Measurements from ENCODE around the gene OTX1. TPM values are rescaled to one million over a fixed set of nuclear protein-coding genes. Genes with fewer than 3 reads are reported as not detected.

Gene OTX1
- total RNA-seq, 1 donor from 2014 or later, result not detected

DNA sequence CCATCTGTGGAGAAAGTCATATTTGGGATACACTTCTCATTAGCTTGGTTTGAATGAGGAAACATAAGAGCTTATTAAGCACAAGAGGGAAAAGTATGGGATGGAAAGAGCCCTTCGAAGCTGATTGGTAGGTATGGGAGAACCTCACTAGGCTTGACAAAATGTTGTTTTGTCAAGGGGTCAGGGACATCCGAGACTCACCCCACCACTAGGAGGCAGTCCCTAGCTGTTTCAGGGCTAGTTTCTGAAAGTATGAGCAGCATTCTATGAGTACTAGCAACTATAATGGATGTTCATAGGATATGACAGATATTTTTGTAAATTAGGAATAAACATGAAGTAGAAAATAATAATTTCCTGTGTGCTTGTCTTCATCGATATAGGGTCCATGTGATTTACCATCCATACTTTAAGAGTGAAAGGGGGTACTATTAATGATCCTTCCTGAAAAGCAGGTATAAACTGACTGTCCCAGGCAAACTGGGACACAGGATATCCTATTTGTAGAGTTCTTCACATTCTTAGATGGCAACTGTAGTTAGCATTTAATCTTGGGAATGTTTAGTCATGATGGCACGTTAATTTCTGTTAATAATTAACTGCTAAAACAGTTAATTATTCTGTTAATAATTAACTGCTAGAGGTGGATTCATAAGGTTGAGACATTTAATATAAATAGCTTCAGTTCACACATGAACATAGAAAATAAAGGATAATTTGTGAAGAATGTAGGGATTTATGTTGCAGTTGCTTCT is 28.4 kb downstream of the OTX1 start:
- Histone ChIP-seq H3K36me3 (ENCODE audit: control insufficient read depth, insufficient read depth, low read length) (no peaks in the 10 kb centered on the region), H3K4me3 (ENCODE audit: low read depth, low read length) (no peak overlapping the region), H3K27me3 (ENCODE audit: control insufficient read depth, insufficient read depth, low read length) (no peaks in the 10 kb centered on the region)
- no peak for DNase-seq (ENCODE audit: low read depth)
- TF ChIP-seq CTCF (IDR thresholded peaks at IDR 0.05; ENCODE audit: insufficient read depth, low read length, poor library complexity, severe bottlenecking), result peak; percentile 11

DNA sequence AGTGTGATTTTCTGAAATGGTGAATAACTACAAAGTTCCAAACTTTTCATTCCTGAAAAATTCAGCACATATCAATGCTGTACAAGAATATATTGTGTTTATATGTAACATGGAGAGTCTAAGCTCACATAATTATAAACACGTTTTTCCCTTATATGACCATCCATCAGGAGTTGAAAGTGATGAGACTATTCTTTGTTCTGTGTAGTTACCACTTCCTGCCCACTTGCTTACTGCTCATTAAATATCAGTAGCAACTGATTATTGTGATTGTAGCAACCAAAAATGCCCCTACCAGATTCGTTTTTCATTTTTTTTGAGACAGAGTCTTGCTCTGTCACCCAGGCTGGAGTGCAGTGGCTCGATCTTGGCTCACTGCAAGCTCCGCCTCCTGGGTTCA is 30.8 kb downstream of the OTX1 start:
- DNase-seq (ENCODE audit: low read depth), result no peak
- H3K4me3 ChIP-seq (ENCODE audit: low read depth, low read length), result no peak overlapping the region

DNA sequence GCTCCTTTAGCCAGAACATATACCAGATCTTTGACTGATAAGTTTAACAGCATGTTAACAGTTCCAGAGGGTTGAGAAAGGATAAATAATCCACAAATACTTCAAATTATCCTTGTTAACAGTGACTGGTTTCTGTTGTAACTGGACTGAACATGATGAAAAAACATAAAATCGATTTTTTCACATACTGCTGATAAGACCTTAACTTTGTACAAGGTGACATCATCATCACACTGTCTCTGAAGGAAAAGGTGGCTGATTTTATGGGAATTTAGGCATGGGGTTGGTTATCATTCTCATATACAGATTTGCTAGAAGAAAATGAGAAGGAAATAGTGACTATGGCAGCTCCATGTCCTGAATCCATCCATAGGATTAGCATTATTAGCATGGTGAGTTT is 36.1 kb downstream of the OTX1 start:
- TF ChIP-seq CTCF (IDR thresholded peaks at IDR 0.05; ENCODE audit: insufficient read depth, low read length, poor library complexity, severe bottlenecking), result no peak
- Histone ChIP-seq H3K27me3 (ENCODE audit: control insufficient read depth, insufficient read depth, low read length) (no peaks in the 10 kb centered on the region), H3K36me3 (ENCODE audit: control insufficient read depth, insufficient read depth, low read length) (no peaks in the 10 kb centered on the region), H3K4me3 (ENCODE audit: low read depth, low read length) (no peak overlapping the region)
- no peak for DNase-seq (ENCODE audit: low read depth)

More for the DNA sequence above, 30.8 kb downstream of the OTX1 start:
- Histone ChIP-seq H3K27me3 (ENCODE audit: control insufficient read depth, insufficient read depth, low read length) (no peaks in the 10 kb centered on the region), H3K36me3 (ENCODE audit: control insufficient read depth, insufficient read depth, low read length) (no peaks in the 10 kb centered on the region)
- TF ChIP-seq CTCF (IDR thresholded peaks at IDR 0.05; ENCODE audit: insufficient read depth, low read length, poor library complexity, severe bottlenecking), result no peak

GRCh38 chr2:63092401-63092800 is 41.8 kb downstream of the OTX1 start:
- H3K4me3 ChIP-seq (ENCODE audit: low read depth, low read length), result no peak overlapping the region
- no peaks in the 10 kb centered on the region for H3K36me3 ChIP-seq (ENCODE audit: control insufficient read depth, insufficient read depth, low read length)
- no peaks in the 10 kb centered on the region for H3K27me3 ChIP-seq (ENCODE audit: control insufficient read depth, insufficient read depth, low read length)
- no peak for DNase-seq (ENCODE audit: low read depth)
- no peak for TF ChIP-seq CTCF (IDR thresholded peaks at IDR 0.05; ENCODE audit: insufficient read depth, low read length, poor library complexity, severe bottlenecking)

DNA sequence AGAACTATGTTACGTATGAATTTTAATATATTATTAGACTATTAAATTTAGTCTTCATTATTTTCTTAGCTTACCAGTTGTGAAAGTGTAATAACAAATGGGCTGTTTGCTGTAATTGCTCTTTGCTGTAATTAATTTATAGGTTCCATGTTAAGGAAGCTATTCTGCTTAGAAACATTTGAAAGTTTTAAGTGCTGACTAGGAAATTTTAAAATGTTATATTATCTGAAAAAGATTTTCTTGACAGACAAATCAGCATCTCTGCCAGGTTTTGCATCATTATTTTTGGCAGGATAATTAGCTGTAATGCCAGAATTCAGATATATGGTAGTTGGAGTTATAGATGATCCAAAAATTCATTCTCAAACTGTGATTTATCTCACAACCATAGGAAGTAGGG is 42.2 kb downstream of the OTX1 start:
- Histone ChIP-seq H3K4me3 (ENCODE audit: low read depth, low read length) (no peak overlapping the region), H3K36me3 (ENCODE audit: control insufficient read depth, insufficient read depth, low read length) (no peaks in the 10 kb centered on the region), H3K27me3 (ENCODE audit: control insufficient read depth, insufficient read depth, low read length) (no peaks in the 10 kb centered on the region)
- no peak for TF ChIP-seq CTCF (IDR thresholded peaks at IDR 0.05; ENCODE audit: insufficient read depth, low read length, poor library complexity, severe bottlenecking)
- no peak for DNase-seq (ENCODE audit: low read depth)

- no peak for DNase-seq (ENCODE audit: low read depth)
- Histone ChIP-seq H3K4me3 (ENCODE audit: low read depth, low read length) (no peak overlapping the region), H3K27me3 (ENCODE audit: control insufficient read depth, insufficient read depth, low read length) (no peaks in the 10 kb centered on the region), H3K36me3 (ENCODE audit: control insufficient read depth, insufficient read depth, low read length) (no peaks in the 10 kb centered on the region)
- TF ChIP-seq CTCF (IDR thresholded peaks at IDR 0.05; ENCODE audit: insufficient read depth, low read length, poor library complexity, severe bottlenecking), result no peak
Observed at GRCh38 chr2:63093502-63093901, 42.9 kb downstream of the OTX1 start.

Measured in kidney epithelial cell (primary cell).